Body of pancreas (tissue), 4 donors: ENCODE measurements around the gene SCAPER. TPM values are rescaled to one million over a fixed set of nuclear protein-coding genes. Genes with fewer than 3 reads are reported as not detected.

Experiments used
- ATAC-seq: fragments of 150-250 bp; one replicate; pipeline ENCODE4 v1.9.1; 2016
- DNase-seq, 4 donors: peaks; one replicate each; pipeline ENCODE4 v3.0.0-alpha.2; 2019
- H3K27ac ChIP-seq, 4 donors: fragments of 200-600 bp; sonication (generic); 1 replicate in 3 of 4; 2 replicates in 1 of 4; pipeline versions ENCODE4 v1.5.1 to v1.6.1; 2016 to 2019; ENCODE audit warnings: mild to moderate bottlenecking in 1 of 4, mixed read lengths in 1 of 4, moderate library complexity in 1 of 4
- H3K27me3 ChIP-seq, 2 donors: fragments of 200-600 bp; sonication (generic); one replicate each; pipeline ENCODE4 v1.6.0; 2016; ENCODE audit warnings: mild to moderate bottlenecking in 1 of 2
- H3K36me3 ChIP-seq, 2 donors: fragments of 200-600 bp; sonication (generic); replicated peaks in 1 of 2; 2 replicates each; pipeline ENCODE4 v1.5.1; 2016; ENCODE audit warnings: low read depth in 2 of 2; ENCODE audit not compliant: insufficient read depth in 1 of 2
- H3K4me1 ChIP-seq: fragments of 200-600 bp; sonication (generic); one replicate; pipeline ENCODE4 v1.6.0; 2016
- H3K4me3 ChIP-seq, 2 donors: fragments of 200-600 bp; sonication (generic); 1 replicate in 1 of 2; 2 replicates in 1 of 2; pipeline ENCODE4 v1.5.1; 2016 to 2019
- H3K9me3 ChIP-seq, 3 donors: fragments of 200-600 bp; sonication (generic); 1 replicate in 2 of 3; 2 replicates in 1 of 3; pipeline ENCODE4 v1.5.1; 2016
- POLR2A ChIP-seq, 3 donors: fragments of 450-650 bp; IDR thresholded peaks; one replicate each; pipeline ENCODE4 v1.6.1; 2016; ENCODE audit warnings: antibody characterized with exemption in 3 of 3, mild to moderate bottlenecking in 2 of 3
- WGBS, 2 donors: methylation state at CpG; one replicate each; pipeline ENCODE4 v1.1.5; 2017; 5-methylcytosine and 5-hydroxymethylcytosine counted together
- intact Hi-C: fragments of 100-400 bp; cut with DNase I; formaldehyde crosslinking; loops from one replicate; pipeline ENCODE4 v1.15.1; 2023
- total RNA-seq, 2 donors: library from RNA; depleted of rRNA; stranded (reverse); fragments of >200 nt; gene quantifications; one replicate each; pipeline ENCODE4 v1.1.0, GENCODE V29; 2016
- TF ChIP-seq, protein P1 (sequence below), 7 experiments: fragments of 450-650 bp in 4 of 7; fragments of 200-600 bp in 3 of 7; sonication (generic) in 3 of 7; IDR thresholded peaks; one replicate each; pipeline ENCODE4 v1.5.1; 2016 to 2019; ENCODE audit warnings: antibody characterized with exemption in 7 of 7

Gene SCAPER
- total RNA-seq, 2 donors from 2014 or later, result 22.1 to 46.2 TPM

DNA sequence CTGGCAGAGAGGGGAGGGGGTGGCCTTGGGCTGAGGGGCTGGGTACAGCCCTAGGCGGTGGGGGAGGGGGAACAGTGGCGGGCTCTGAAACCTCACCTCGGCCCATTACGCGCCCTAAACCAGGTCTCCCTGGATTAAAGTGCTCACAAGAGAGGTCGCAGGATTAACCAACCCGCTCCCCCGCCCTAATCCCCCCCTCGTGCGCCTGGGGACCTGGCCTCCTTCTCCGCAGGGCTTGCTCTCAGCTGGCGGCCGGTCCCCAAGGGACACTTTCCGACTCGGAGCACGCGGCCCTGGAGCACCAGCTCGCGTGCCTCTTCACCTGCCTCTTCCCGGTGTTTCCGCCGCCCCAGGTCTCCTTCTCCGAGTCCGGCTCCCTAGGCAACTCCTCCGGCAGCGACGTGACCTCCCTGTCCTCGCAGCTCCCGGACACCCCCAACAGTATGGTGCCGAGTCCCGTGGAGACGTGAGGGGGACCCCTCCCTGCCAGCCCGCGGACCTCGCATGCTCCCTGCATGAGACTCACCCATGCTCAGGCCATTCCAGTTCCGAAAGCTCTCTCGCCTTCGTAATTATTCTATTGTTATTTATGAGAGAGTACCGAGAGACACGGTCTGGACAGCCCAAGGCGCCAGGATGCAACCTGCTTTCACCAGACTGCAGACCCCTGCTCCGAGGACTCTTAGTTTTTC lies 563.6 kb downstream of the SCAPER start:
- 3 to 11% methylated on average over 27 to 42 of the region's 42 CpGs for WGBS, 2 donors
- Histone ChIP-seq H3K4me1 (peaks cover 66% of the 10 kb centered on the region), H3K27ac (no peak overlapping the region), H3K4me3 (no peak overlapping the region), H3K27me3 (peaks cover 12 to 88% of the 10 kb centered on the region in 2 donors), H3K36me3 (no peaks in the 10 kb centered on the region), H3K9me3 (no peaks in the 10 kb centered on the region)
- TF ChIP-seq, protein P1, sequence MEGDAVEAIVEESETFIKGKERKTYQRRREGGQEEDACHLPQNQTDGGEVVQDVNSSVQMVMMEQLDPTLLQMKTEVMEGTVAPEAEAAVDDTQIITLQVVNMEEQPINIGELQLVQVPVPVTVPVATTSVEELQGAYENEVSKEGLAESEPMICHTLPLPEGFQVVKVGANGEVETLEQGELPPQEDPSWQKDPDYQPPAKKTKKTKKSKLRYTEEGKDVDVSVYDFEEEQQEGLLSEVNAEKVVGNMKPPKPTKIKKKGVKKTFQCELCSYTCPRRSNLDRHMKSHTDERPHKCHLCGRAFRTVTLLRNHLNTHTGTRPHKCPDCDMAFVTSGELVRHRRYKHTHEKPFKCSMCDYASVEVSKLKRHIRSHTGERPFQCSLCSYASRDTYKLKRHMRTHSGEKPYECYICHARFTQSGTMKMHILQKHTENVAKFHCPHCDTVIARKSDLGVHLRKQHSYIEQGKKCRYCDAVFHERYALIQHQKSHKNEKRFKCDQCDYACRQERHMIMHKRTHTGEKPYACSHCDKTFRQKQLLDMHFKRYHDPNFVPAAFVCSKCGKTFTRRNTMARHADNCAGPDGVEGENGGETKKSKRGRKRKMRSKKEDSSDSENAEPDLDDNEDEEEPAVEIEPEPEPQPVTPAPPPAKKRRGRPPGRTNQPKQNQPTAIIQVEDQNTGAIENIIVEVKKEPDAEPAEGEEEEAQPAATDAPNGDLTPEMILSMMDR (IDR thresholded peaks at IDR 0.05), result no peak
- TF ChIP-seq POLR2A (IDR thresholded peaks at IDR 0.05), result no peak
- intact Hi-C loops, result no loop called here
- peak; percentile 6 to 42 (median 26) for DNase-seq
- no peak for ATAC-seq

DNA sequence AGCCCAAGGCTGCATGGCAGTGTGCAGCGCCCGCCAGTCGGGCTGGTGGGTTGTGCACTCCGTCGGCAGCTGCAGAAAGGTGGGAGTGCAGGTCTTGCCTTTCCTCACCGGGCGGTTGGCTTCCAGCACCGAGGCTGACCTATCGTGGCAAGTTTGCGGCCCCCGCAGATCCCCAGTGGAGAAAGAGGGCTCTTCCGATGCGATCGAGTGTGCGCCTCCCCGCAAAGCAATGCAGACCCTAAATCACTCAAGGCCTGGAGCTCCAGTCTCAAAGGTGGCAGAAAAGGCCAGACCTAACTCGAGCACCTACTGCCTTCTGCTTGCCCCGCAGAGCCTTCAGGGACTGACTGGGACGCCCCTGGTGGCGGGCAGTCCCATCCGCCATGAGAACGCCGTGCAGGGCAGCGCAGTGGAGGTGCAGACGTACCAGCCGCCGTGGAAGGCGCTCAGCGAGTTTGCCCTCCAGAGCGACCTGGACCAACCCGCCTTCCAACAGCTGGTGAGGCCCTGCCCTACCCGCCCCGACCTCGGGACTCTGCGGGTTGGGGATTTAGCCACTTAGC lies 564.3 kb downstream of the SCAPER start:
- Histone ChIP-seq H3K27ac (no peak overlapping the region), H3K9me3 (no peaks in the 10 kb centered on the region), H3K36me3 (no peaks in the 10 kb centered on the region), H3K4me3 (no peak overlapping the region), H3K4me1 (peaks cover 62% of the 10 kb centered on the region), H3K27me3 (peaks cover 12 to 85% of the 10 kb centered on the region in 2 donors)
- ATAC-seq, result peak; percentile 49
- peak; percentile 43 to 60 (median 49) for DNase-seq
- no peak for TF ChIP-seq POLR2A (IDR thresholded peaks at IDR 0.05)
- TF ChIP-seq, protein P1 (IDR thresholded peaks at IDR 0.05), result peak in 4 of 7 experiments; percentile 9 to 30 (median 27)
- intact Hi-C loops, result no loop called here
- 9 to 12% methylated on average over 21 to 35 of the region's 35 CpGs for WGBS, 2 donors

DNA sequence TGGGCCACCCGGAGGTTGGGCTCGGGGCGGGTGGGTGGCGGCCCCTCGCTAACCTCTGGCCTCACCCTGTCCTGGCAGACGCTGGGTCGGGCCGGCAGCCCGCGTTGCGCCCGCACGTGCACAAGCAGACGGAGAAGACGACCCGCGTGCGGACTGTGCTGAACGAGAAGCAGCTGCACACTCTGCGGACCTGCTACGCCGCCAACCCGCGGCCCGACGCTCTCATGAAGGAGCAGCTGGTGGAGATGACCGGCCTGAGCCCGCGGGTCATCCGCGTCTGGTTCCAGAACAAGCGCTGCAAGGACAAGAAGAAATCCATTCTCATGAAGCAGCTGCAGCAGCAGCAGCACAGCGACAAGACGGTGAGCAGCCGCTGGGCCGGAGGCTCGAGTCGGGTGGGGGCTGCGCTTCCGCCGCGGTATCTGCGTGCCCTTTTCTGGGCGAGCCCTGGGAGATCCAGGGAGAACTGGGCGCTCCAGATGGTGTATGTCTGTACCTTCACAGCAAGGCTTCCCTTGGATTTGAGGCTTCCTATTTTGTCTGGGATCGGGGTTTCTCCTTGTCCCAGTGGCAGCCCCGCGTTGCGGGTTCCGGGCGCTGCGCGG lies 564.8 kb downstream of the SCAPER start:
- Histone ChIP-seq H3K27ac (no peak overlapping the region), H3K9me3 (no peaks in the 10 kb centered on the region), H3K4me3 (peak overlapping the region in 1 of 2 donors; percentile 16), H3K4me1 (peaks cover 58% of the 10 kb centered on the region), H3K36me3 (no peaks in the 10 kb centered on the region), H3K27me3 (peaks cover 12 to 82% of the 10 kb centered on the region in 2 donors)
- WGBS, 2 donors, result 4 to 9% methylated on average over 23 to 52 of the region's 53 CpGs
- TF ChIP-seq POLR2A (IDR thresholded peaks at IDR 0.05), result no peak
- TF ChIP-seq, protein P1 (IDR thresholded peaks at IDR 0.05), result no peak
- peak in 3 of 4 donors; percentile 18 to 32 (median 20) for DNase-seq
- no peak for ATAC-seq
- intact Hi-C loops, result no loop called here

DNA sequence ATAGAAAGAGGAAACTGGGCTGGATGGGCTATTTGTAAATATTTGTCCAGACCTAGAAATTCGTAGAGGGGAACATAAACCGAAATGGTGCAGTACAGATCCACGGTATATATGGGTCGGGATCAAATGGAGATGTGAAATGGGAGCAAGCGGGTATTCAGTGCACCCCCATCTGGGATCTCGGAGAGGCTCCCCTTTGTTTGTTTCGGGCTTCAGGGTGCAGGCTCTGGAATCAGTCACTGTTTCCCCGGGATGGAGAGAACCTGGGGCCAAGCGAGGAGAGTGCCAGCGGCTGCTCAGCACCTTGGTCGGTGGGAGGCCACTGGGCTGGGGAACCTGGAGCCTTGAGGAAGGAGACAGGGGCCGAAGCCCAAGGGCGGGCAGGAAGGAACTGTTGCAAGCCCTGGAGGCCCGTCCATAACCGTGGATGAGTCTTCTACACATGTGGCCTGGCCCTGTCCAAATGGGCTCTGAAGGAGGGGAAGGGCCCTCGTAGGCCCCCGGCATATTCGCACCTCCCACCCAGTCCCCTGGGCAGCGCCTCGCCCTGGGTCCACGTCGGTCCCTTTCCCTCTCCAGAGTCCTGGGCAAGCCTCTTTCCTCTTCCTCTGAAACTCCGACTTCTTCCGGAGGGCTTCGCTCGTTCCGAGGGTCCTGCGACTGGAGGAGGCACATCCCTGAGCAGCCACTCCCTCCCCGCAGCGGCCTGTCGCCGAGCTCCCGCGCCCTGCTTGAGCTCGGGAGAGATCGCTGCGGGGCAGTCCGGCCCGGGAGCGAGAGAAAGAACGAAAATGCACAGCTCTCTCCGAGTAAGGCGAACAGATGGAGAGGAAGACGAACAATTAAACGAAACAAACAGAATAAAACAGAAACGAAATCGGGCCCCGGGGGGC lies 565.6 kb downstream of the SCAPER start:
- Histone ChIP-seq H3K4me1 (peaks cover 58% of the 10 kb centered on the region), H3K27ac (no peak overlapping the region), H3K9me3 (no peaks in the 10 kb centered on the region), H3K27me3 (peaks cover 12 to 81% of the 10 kb centered on the region in 2 donors), H3K4me3 (peak overlapping the region in 1 of 2 donors; percentile 16), H3K36me3 (no peaks in the 10 kb centered on the region)
- ATAC-seq (no peak), DNase-seq (peak in 1 of 4 donors; percentile 7)
- TF ChIP-seq POLR2A (IDR thresholded peaks at IDR 0.05), result no peak
- TF ChIP-seq, protein P1 (IDR thresholded peaks at IDR 0.05), result no peak
- 13 to 20% methylated on average over 44 to 48 of the region's 48 CpGs for WGBS, 2 donors
- intact Hi-C loops, result no loop called here
